A673 (cell line): ENCODE data around the gene PHKG1.

Experiments used
- EZH2 ChIP-seq: fragments of 200-600 bp; sonication (generic); IDR thresholded peaks from 2 replicates; pipeline ENCODE4 v1.6.1; 2017; ENCODE audit warnings: borderline replicate concordance, low read depth, mild to moderate bottlenecking, mixed read lengths, antibody characterized with exemption, low read length; ENCODE audit not compliant: poor library complexity, severe bottlenecking
- TF ChIP-seq, protein P1 (sequence below): fragments of 300-800, 200-600 bp; sonication (generic); conservative IDR thresholded peaks from 2 replicates; pipeline ENCODE4 v1.5.1; 2017; ENCODE audit warnings: low read depth, mild to moderate bottlenecking, antibody characterized with exemption, low read length, moderate library complexity, mixed read lengths

DNA sequence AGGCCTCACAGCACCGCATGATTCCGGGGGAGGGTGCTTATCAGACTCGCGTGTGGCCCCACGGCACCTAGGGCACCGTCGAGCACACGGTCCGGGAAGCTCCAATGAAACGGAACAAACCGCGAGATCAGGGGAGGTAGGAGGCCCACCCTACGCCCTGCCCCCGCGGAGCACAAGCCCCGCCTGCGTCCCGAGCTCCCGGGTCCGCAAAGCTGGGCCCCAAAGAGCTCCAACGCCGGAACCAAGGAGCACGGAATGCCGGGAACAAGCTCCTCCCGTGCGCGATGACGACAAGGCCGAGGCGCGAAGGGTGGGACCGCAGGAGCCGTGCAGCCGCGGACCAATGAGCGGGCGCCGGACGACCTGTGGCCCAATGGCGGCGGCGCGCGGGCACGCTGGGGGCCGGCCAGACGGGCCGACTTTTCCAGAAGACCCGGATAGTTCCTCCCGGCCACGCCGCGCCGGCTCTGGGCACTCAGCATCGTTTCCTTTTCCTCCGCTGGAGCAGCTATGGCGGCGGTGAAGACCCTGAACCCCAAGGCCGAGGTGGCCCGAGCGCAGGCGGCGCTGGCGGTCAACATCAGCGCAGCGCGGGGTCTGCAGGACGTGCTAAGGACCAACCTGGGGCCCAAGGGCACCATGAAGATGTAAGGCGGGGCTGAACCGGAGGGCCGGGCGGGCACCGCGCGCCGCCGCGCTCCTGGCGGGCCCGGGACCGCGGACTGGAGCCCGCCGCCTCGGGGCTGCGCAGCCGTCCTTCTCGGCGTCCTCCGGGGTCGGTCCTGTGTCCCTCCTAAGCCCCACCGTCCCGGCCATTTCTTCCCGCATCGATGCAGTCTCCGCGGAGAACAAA lies 41.2 kb downstream of the PHKG1 start, which contains the start of the genes CCT6A and PSPH:
- TF ChIP-seq, protein P1, sequence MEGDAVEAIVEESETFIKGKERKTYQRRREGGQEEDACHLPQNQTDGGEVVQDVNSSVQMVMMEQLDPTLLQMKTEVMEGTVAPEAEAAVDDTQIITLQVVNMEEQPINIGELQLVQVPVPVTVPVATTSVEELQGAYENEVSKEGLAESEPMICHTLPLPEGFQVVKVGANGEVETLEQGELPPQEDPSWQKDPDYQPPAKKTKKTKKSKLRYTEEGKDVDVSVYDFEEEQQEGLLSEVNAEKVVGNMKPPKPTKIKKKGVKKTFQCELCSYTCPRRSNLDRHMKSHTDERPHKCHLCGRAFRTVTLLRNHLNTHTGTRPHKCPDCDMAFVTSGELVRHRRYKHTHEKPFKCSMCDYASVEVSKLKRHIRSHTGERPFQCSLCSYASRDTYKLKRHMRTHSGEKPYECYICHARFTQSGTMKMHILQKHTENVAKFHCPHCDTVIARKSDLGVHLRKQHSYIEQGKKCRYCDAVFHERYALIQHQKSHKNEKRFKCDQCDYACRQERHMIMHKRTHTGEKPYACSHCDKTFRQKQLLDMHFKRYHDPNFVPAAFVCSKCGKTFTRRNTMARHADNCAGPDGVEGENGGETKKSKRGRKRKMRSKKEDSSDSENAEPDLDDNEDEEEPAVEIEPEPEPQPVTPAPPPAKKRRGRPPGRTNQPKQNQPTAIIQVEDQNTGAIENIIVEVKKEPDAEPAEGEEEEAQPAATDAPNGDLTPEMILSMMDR = no peak
- no peak for TF ChIP-seq EZH2
